Esophagus muscularis mucosa (tissue), 4 donors: Measurements from ENCODE around the gene SELP.

Source experiments
- EP300 ChIP-seq: sonication (generic); formaldehyde crosslinking; IDR thresholded peaks from one replicate; pipeline ENCODE4 v1.6.1; 2017; ENCODE audit warnings: antibody characterized with exemption
- POLR2A ChIP-seq: fragments of 450-650 bp; IDR thresholded peaks from one replicate; pipeline ENCODE4 v1.6.1; 2017; ENCODE audit warnings: antibody characterized with exemption, moderate library complexity, mild to moderate bottlenecking, low read depth
- POLR2AphosphoS5 ChIP-seq, 2 donors: sonication (generic); formaldehyde crosslinking; IDR thresholded peaks; one replicate each; pipeline ENCODE4 v1.6.1; 2017; ENCODE audit warnings: antibody characterized with exemption in 2 of 2
- TF ChIP-seq, protein P1 (sequence below), 3 experiments: fragments of 200-600 bp in 2 of 3; fragments of 450-650 bp in 1 of 3; sonication (generic) in 2 of 3; IDR thresholded peaks; one replicate each; pipeline ENCODE4 v1.5.1; 2017 to 2019; ENCODE audit warnings: antibody characterized with exemption in 3 of 3, mild to moderate bottlenecking in 2 of 3, moderate library complexity in 1 of 3

DNA sequence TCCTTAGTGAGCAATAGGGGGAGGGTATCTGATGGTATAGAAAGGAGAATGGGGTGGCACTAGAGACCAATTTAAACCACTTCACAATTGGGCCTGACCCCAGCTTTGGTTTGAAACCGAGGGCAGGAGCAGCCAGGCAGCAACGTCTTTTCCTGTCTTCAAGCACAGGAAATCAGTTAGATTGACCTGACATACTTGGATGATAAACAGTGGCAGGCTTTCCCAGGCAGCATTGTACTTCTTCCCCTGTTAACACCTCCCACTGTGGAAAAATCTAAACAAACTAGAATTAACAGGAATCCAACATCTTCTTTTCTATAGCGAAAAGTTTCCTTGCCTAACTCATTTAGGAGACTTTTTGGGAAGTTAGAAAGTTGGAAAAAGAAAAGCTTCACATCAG lies 40.9 kb upstream of the SELP start:
- TF ChIP-seq, protein P1, sequence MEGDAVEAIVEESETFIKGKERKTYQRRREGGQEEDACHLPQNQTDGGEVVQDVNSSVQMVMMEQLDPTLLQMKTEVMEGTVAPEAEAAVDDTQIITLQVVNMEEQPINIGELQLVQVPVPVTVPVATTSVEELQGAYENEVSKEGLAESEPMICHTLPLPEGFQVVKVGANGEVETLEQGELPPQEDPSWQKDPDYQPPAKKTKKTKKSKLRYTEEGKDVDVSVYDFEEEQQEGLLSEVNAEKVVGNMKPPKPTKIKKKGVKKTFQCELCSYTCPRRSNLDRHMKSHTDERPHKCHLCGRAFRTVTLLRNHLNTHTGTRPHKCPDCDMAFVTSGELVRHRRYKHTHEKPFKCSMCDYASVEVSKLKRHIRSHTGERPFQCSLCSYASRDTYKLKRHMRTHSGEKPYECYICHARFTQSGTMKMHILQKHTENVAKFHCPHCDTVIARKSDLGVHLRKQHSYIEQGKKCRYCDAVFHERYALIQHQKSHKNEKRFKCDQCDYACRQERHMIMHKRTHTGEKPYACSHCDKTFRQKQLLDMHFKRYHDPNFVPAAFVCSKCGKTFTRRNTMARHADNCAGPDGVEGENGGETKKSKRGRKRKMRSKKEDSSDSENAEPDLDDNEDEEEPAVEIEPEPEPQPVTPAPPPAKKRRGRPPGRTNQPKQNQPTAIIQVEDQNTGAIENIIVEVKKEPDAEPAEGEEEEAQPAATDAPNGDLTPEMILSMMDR (IDR thresholded peaks at IDR 0.05): no peak
- no peak for TF ChIP-seq POLR2A
- TF ChIP-seq EP300: no peak
- no peak for TF ChIP-seq POLR2AphosphoS5 (IDR thresholded peaks at IDR 0.05)
